HepG2 (cell line): ENCODE measurements around the gene PSMB10. TPM values are rescaled to one million over a fixed set of nuclear protein-coding genes. Genes with fewer than 3 reads are reported as not detected.
A peak's percentile ranks its signal among the peaks of the same experiment; 100 is the strongest.

Source experiments
- ARNT2 ChIP-seq: sonication (generic); formaldehyde crosslinking; IDR thresholded peaks from 2 replicates; pipeline ENCODE4 v1.8.0; 2022; ENCODE audit warnings: mild to moderate bottlenecking, low read depth, missing genetic modification reagents, moderate library complexity
- GZF1 ChIP-seq: sonication (generic); formaldehyde crosslinking; IDR thresholded peaks from 2 replicates; pipeline ENCODE4 v1.5.1; 2020; ENCODE audit warnings: mild to moderate bottlenecking, missing genetic modification reagents
- HMG20A ChIP-seq: IDR thresholded peaks from 2 replicates; pipeline ENCODE4 v1.6.1; 2016; ENCODE audit warnings: borderline replicate concordance
- IRX3 ChIP-seq: sonication (generic); formaldehyde crosslinking; IDR thresholded peaks from 2 replicates; pipeline ENCODE4 v1.8.1; 2023; ENCODE audit warnings: mild to moderate bottlenecking, low read depth, missing genetic modification reagents, borderline replicate concordance
- KAT8 ChIP-seq: IDR thresholded peaks from 2 replicates; pipeline ENCODE4 v1.6.1; 2016; ENCODE audit warnings: missing genetic modification reagents, missing compliant biosample characterization
- KLF12 ChIP-seq: sonication (generic); formaldehyde crosslinking; IDR thresholded peaks from 2 replicates; pipeline ENCODE4 v1.4.0; 2020; ENCODE audit warnings: missing genetic modification reagents, borderline replicate concordance
- MED8 ChIP-seq: sonication (generic); formaldehyde crosslinking; IDR thresholded peaks from 2 replicates; pipeline ENCODE4 v1.8.1; 2023; ENCODE audit warnings: mild to moderate bottlenecking, missing genetic modification reagents; ENCODE audit not compliant: insufficient replicate concordance
- REXO4 ChIP-seq: sonication (generic); formaldehyde crosslinking; IDR thresholded peaks from 2 replicates; pipeline ENCODE4 v1.8.0; 2022; ENCODE audit warnings: missing genetic modification reagents, mild to moderate bottlenecking, borderline replicate concordance
- XRCC5 ChIP-seq: fragments of 200-400 bp; formaldehyde crosslinking; optimal IDR thresholded peaks from 2 replicates; pipeline ENCODE3; 2017; ENCODE audit warnings: mild to moderate bottlenecking, low read length
- YY1 ChIP-seq: IDR thresholded peaks from 2 replicates; pipeline ENCODE4 v1.6.1; 2011; ENCODE audit warnings: low read length, low read depth, moderate library complexity, mild to moderate bottlenecking; ENCODE audit not compliant: insufficient read depth, insufficient replicate concordance
- ZNF180 ChIP-seq: sonication (generic); formaldehyde crosslinking; IDR thresholded peaks from 2 replicates; pipeline ENCODE4 v1.4.0; 2020; ENCODE audit warnings: low read depth, missing genetic modification reagents, borderline replicate concordance
- ZNF318 ChIP-seq: sonication (generic); formaldehyde crosslinking; IDR thresholded peaks from 2 replicates; pipeline ENCODE4 v1.4.0; 2020; ENCODE audit warnings: mild to moderate bottlenecking, missing genetic modification reagents
- ZNF333 ChIP-seq: sonication (generic); formaldehyde crosslinking; IDR thresholded peaks from 2 replicates; pipeline ENCODE4 v1.4.0; 2020; ENCODE audit warnings: mild to moderate bottlenecking, missing genetic modification reagents, borderline replicate concordance
- ZNF432 ChIP-seq: sonication (generic); formaldehyde crosslinking; IDR thresholded peaks from 2 replicates; pipeline ENCODE4 v1.5.0; 2020; ENCODE audit warnings: missing genetic modification reagents, mild to moderate bottlenecking, borderline replicate concordance
- ZNF569 ChIP-seq: sonication (generic); formaldehyde crosslinking; IDR thresholded peaks from 2 replicates; pipeline ENCODE4 v1.5.0; 2020; ENCODE audit warnings: mild to moderate bottlenecking, missing genetic modification reagents, moderate library complexity, borderline replicate concordance
- ZNF576 ChIP-seq: sonication (generic); formaldehyde crosslinking; IDR thresholded peaks from 2 replicates; pipeline ENCODE4 v1.4.0; 2020; ENCODE audit warnings: mild to moderate bottlenecking, missing genetic modification reagents
- ZNF607 ChIP-seq: sonication (generic); formaldehyde crosslinking; IDR thresholded peaks from 2 replicates; pipeline ENCODE4 v1.5.1; 2020; ENCODE audit warnings: missing genetic modification reagents, mild to moderate bottlenecking, borderline replicate concordance
- ZNF7 ChIP-seq: IDR thresholded peaks from 2 replicates; pipeline ENCODE4 v1.6.1; 2016; ENCODE audit warnings: missing biosample characterization, missing genetic modification reagents
- ZNF704 ChIP-seq: sonication (generic); formaldehyde crosslinking; IDR thresholded peaks from 2 replicates; pipeline ENCODE4 v1.8.1; 2023; ENCODE audit warnings: mild to moderate bottlenecking, inconsistent platforms, moderate library complexity, missing genetic modification reagents, borderline replicate concordance
- ZSCAN29 ChIP-seq: sonication (generic); formaldehyde crosslinking; conservative IDR thresholded peaks from 2 replicates; pipeline ENCODE4 v1.4.0; 2020; ENCODE audit warnings: mild to moderate bottlenecking, missing genetic modification reagents
- polyA plus RNA-seq, 8 experiments: library from polyadenylated mRNA; depleted of rRNA in 3 of 8; stranded (reverse) in 7 of 8; unstranded in 1 of 8; fragments of >200 nt; fragmentation: Illumina TruSeq in 4 of 8; extraction: Trizol in 4 of 8; gene quantifications; 2 replicates each; pipeline versions ENCODE4 v1.2.1 to v1.2.3, GENCODE V29; 2011 to 2016; ENCODE audit warnings: low read depth in 4 of 8, missing spikeins in 1 of 8, mixed read lengths in 1 of 8; ENCODE audit not compliant: insufficient read depth in 1 of 8
- total RNA-seq, 5 experiments: library from RNA; depleted of rRNA; stranded (reverse); fragments of >200 nt; fragmentation: Illumina TruSeq; extraction: Trizol; gene quantifications; 2 replicates each; pipeline ENCODE4 v1.2.3, GENCODE V29; 2016; ENCODE audit warnings: low read depth in 1 of 5

The PSMB10 gene
- total and polyA plus RNA-seq, 2 of the 13 experiments (the other 11 are each of a cell fraction or from before 2014, with no cell fraction given): 12.7 to 65.9 TPM

- no peak for TF ChIP-seq KAT8
- TF ChIP-seq MED8 (CRISPR knock-in tag): peak; percentile 24
- 0 out of 2 replicates have a peak, but pooled peaks have one; percentile 15 for TF ChIP-seq ZNF333 (CRISPR knock-in tag)
- TF ChIP-seq KLF12 (CRISPR knock-in tag): 0 out of 2 replicates have a peak, but pooled peaks have one; percentile 26
- no peak for TF ChIP-seq ZSCAN29
- TF ChIP-seq YY1: no peak
- no peak for TF ChIP-seq XRCC5
- no peak for TF ChIP-seq ZNF7 (CRISPR knock-in tag)
- no peak for TF ChIP-seq IRX3 (CRISPR knock-in tag)
- TF ChIP-seq ZNF576 (CRISPR knock-in tag): no peak
- TF ChIP-seq REXO4 (CRISPR knock-in tag): no peak
- no peak for TF ChIP-seq ZNF180 (CRISPR knock-in tag)
- no peak for TF ChIP-seq GZF1
- TF ChIP-seq ZNF607 (CRISPR knock-in tag): no peak
- peak; percentile 86; the same call in 1 of the 2 replicates for TF ChIP-seq ZNF318
- TF ChIP-seq HMG20A (CRISPR knock-in tag): no peak
- TF ChIP-seq ZNF569 (CRISPR knock-in tag): no peak
- TF ChIP-seq ZNF704: peak; percentile 48; the same call in 1 of the 2 replicates
- TF ChIP-seq ARNT2 (CRISPR knock-in tag): 0 out of 2 replicates have a peak, but pooled peaks have one; percentile 36
- TF ChIP-seq ZNF432 (CRISPR knock-in tag): 0 out of 2 replicates have a peak, but pooled peaks have one; percentile 31
Observed at GRCh38 chr16:67941469-67942199, 5.0 kb upstream of the PSMB10 start (continued).
